DMS53 (cell line): Measurements from ENCODE around the gene GNAO1.

Source experiments
- DNase-seq: peaks from one replicate; lab custom pipeline; 2025; lab: John Stamatoyannopoulos, UW

The GNAO1 gene

DNA sequence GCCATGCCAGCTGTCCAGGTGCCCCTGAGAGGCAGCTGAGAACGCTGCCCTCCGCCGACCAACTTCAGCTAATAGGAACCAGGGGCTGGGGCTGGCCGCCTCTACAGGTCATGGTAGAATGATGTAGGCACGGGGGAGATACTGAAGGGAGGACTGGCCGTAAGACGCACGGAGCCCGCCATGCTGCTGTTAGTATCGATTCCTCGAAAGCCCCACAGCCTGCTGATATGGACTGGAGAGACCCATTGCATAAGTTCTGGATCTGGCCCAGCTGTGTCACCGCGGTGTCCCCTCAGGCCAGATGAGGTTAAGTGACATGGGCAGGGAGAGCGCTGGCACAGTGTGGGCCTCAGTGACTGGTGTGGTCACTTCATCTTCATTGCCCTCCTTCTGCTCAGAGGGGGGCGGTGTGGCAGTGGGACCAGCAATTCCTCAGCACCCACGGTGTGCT lies 158.4 kb downstream of the GNAO1 start:
- no peak for DNase-seq

GRCh38 chr16:56350491-56351405 lies 159.5 kb downstream of the GNAO1 start:
- DNase-seq: no peak

- DNase-seq: no peak
These were observed 160.2 kb downstream of the GNAO1 start for GRCh38 chr16:56351481-56351880.

DNA sequence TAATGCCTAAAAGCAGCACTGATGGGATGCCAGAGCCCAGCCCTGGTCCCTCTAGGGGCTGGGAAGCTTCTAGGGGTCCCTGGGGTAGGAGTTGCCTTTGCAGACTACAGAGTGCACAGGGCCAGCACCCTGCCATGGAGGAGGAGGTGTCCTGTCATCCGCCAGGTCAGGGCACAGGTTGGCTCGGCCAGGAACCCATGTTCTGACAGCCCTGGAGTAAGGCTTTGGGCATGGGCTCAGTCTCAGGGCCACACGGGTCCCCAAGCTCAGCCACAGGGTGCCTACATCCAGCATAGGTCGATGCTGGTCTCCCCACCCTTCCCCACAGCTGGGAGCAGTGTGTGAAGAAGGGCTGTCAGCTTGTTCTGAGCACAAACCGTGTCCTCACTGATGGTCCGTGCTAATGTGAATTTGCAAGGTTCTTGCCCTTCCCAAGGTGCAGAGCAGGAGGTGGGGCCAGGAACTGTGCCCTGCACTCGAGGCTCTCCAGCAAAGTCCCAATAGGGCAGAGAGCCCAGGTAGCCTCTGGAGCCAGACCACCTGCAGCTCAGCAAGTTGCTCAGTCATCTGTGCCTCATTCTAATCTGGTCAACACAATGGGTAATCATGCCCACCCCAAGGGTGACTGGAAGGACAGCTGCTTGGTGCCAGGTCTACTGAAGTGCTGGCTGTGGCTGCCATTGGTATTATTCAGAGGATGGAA lies 161.2 kb downstream of the GNAO1 start:
- DNase-seq: no peak

DNA sequence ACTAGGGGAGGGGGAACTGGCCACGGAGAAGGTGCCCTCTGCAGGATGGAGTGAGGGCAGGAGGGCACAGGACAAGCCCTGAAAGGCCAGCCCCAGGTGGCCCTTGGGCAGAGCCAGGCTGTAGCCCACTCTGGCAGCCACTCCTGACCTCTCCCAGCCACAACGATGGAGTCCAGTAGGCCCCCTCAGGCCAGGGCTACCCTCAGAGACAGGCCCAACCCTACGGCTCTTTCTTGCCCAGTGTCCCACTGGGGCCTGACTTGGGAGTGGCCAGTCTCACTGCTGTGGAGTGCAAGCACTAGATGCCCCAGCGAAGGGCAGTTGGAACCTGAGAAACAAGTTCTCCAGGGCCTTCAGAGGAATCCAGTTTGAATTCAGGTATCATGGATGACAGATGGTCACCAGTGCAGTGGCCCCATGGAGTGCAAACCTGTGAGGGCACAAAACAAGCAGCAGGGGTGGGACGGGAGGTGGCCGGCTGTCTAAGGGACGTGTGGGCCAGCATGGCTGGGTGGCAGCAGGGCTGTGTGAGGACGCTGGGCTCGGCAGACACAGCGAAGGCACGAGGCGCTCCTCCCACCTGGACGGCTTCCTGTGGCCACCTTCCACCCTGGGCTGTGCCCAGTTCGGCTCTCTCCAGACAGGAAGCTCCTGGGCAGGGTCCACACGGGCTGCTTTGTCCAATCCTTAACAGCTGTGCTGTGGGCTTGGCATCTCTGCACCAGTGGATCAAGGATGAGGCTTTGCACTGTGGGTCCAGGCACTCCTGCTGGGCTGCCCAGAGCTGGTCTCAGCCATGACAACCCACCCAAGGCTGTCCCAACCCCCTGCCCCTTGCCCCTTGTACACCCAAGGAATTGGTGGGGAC lies 162.0 kb downstream of the GNAO1 start:
- no peak for DNase-seq

DNA sequence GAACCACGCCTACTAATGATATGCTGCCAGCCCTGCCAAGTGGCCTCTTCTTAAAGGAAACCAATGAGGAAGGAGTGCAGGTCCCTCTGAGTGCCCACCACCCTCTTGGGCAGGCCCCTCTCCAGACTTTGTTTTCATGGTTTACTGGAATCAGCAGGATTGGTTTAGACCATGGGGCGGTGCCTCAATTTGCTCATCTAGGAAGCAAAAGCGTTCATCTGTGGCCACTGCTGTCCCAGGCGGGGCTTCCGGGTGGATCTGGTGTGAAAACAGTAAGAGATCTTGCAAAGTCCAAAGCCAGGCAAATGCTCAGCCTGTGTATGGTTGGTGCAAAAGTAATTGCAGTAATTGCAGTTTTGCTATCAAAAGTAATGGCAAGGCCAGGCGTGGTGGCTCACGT lies 162.7 kb downstream of the GNAO1 start:
- DNase-seq: no peak

DNA sequence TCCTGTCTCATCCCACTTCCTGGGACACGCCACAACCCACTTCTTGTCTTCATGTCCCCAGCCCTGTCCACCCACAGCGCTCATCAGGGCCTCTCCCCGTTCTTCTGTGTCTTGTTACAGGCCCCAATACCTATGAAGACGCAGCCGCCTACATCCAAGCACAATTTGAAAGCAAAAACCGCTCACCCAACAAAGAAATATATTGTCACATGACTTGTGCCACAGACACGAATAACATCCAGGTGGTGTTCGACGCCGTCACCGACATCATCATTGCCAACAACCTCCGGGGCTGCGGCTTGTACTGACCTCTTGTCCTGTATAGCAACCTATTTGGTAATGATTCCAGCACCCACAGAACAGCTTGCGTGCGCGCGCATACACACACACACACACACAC lies 163.5 kb downstream of the GNAO1 start:
- no peak for DNase-seq

GRCh38 chr16:56355221-56355620 lies 163.9 kb downstream of the GNAO1 start:
- no peak for DNase-seq

- DNase-seq: no peak
These were observed 164.5 kb downstream of the GNAO1 start for GRCh38 chr16:56355786-56356275.

DNA sequence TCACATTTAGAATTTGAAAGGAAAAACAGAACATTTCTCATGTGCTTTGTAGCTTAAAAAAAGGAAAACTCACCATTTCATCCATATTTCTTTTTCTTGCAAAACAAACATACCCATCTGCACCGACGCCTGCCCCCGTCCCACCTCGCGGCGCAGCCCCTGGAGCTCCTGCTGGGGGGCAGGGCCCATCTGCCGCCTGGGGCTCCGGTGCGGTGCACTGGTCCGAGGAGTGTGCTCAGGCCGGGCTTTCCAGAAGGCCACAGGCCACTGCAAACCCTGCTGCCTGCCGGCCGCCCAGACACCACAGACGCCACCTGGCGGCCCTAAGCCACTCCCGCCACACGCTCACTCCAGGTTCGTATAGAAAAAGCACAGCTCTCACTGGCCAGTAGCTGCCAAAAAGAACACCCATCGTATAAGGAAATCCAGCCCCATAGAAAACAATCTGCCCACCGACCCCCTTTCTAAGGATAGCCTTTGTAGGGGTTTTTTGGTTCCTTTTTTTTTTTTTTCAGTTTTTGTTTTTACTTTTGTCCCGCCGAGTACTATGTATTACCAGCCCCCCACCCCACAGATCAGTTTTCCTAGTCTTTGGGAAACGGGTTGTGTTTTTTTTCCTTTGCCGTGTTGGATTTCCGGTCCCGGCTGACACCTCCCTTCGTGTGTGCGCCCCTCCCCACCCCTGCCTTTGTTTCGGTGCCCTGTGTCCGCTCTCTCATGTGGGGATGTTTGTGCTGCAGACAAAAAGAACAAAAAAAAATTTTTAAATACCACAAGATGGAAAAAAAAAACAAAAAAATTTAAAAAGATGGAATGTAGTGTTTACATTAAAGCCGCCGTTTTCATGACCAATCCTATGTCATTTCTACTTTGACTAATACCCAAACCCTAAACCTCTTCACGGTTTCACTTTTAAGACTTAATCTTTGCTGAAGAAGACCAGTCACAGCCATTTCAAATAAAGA lies 165.3 kb downstream of the GNAO1 start:
- DNase-seq: peak; percentile 95

GRCh38 chr16:56357241-56357764 lies 166.0 kb downstream of the GNAO1 start:
- DNase-seq: peak; percentile 44

GRCh38 chr16:56357765-56358322 lies 166.6 kb downstream of the GNAO1 start:
- no peak for DNase-seq

- DNase-seq: no peak
These were observed 169.1 kb downstream of the GNAO1 start for GRCh38 chr16:56360117-56361008.

- DNase-seq: no peak
These were observed 170.9 kb downstream of the GNAO1 start for GRCh38 chr16:56362057-56362655.

- no peak for DNase-seq
These were observed 171.4 kb downstream of the GNAO1 start for GRCh38 chr16:56362706-56363105.

DNA sequence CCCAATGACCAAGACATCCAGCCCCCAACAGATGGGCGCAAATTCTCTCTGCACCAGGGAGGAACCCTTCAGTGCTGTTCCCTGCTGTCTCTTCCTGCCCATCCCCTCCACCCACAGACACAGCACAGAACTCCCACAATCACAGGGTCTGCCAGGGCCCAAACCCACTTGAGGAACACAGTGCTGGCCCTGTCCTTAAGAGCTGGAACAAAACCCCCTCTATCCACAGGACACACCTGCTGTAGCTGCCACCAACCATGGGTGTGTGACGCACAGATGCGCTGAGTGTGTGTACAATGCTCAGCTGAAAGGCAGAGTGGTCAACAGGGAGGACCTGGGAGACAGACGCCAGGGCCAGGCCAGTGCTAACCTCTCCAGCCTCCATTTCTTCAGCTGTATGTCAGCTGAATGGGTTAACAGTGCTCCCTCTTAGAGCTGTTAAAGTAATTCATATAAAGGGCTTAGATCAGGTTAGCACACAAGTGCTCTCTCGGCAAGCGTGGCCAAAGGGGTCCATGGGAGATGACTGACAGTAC lies 172.0 kb downstream of the GNAO1 start:
- DNase-seq: no peak

DNA sequence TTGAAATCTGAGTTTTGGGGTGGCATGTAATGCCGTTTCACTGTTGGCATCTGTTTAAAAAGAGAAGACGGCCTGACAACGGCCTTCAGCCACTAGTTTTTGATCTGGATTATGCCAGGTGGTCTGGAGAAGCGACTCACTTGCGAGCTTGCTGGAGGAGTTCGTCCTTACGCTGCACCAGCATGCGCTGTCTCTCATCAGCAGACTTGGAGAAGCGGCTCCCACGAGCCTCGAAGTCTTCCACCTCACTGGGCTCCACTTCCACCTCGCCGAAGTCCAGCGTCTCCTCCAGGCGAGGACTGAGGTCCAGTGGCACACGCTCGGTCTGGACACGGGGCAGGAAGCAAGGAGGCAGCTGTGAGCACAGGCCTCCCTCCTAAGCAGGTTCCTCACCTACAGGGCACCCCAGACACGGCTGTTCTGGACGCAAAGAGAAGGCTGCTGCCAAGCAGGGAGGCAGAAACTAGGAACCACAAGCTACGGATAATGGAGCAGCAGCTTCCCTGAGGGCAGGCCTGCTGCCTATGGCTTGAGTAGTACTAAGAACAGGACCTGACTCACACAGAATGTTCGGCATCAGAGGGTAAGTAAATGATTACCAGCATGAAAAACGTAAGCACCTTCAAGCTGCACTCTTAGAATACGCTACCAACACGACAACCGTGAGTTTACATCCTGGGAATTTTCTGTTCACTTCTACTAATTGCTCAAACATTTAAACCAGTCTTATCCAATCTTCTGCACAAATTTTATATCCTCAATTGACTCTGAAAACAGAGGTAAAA lies 172.7 kb downstream of the GNAO1 start:
- no peak for DNase-seq

- no peak for DNase-seq
These were observed 173.6 kb downstream of the GNAO1 start for GRCh38 chr16:56364865-56365264.
